T-helper 1 cell treated with Interleukin-12 subunit alpha and Interleukin-12 subunit beta and Interleukin-4 antibody, amounts not matched to agents 30 ng/mL and 1 ng/mL, for 36 hours (primary cell): ENCODE measurements around the gene SMCO3. TPM values are rescaled to one million over a fixed set of nuclear protein-coding genes. Genes with fewer than 3 reads are reported as not detected.
"Not testable (repeated sequence)": the region's sequence is repeated elsewhere in the genome, so short reads cannot be mapped to it uniquely, and the experiment has no call there.

ENCODE experiments used
- intact Hi-C: fragments of 100-400 bp; cut with micrococcal nuclease; formaldehyde crosslinking; loops from one replicate; pipeline ENCODE4 v1.15.1; 2024
- total RNA-seq: library from RNA; stranded (reverse); gene quantifications from 2 replicates; pipeline ENCODE4 v1.2.3, GENCODE V29; 2022

Gene SMCO3
- total RNA-seq, 1 donor from 2014 or later: not detected

DNA sequence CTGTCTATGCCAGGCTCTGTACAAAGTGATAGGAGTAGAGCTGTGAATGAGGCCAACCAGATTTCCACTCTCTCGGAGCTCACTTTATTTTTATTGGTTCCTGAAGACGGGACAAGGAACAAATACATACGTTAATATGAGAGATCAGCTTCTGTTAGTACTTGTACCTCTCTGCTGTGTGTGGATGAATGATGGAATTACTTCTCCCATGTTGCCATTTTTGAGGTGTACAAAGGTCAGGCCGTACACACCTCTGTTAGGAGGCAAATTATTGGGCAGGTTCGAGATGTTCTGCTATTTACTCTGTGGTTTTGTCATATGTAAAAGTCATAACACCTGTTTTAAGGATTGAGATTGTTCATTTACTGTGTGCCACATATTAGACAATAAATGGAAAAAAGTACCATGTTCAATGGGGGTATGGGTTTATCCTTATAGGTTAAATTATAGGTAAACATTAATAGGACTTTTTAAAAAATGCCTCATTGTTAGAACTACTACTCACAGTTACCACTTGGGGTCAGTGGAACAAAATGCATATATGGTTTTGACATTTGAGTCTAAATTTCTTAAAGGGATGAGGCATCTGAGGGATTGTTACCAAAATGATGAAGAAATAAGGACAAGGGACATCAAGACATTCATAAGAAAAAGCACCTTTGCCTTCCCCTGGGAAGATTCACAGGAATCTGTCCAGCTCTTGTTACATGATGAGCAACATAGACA, 37.6 kb downstream of the SMCO3 start:
- intact Hi-C loops: loop anchor here (1.0 to 10.0 kb wide), 4 partner anchors 219 to 1962 kb away; partner anchors contain the start of genes DDX47 and GSG1

- intact Hi-C loops: loop anchor here (2.0 to 10.0 kb wide), 4 partner anchors 69 to 1961 kb away; partner anchors contain the start of genes DDX47 and GSG1
These were observed 38.4 kb downstream of the SMCO3 start for GRCh38 chr12:14775636-14775980.

DNA sequence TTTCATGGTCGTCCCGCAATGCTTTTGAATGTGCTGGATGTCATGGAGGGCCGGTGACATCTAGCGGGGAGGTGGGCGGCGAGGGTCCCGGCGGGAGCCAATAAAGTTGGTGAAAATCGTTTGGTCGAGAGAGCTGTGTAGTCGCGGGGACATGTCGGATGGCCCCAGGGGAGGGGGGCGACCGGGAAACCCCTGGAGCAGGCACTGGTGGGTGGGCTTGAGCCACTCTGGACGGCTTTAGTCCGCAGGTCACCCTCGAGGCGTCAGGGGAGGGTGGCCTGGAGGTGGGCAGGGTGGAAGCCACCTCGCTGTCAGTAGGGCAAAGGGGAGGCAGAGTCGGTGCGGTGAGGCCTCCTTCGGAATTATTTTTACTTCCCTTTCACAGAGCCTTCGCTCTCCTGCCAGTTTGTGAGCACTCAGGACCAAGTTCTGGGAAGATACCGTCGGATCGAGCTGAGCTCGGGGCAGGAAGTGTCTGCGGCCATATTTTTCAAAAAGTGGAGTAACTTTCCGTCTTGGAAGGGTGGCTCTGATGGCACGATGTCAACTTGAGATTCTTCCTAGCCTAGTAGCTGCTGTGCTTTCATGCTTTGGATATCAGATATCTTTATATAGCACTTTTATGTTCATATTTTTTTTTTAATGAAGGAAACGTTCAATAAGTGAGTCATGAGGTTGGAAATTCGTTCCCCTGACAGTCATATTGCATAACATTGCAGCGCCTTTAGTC, 38.9 kb downstream of the SMCO3 start:
- intact Hi-C loops: loop anchor here (1.0 to 10.0 kb wide), 13 partner anchors 28 to 1960 kb away; partner anchors contain the start of genes ARHGDIB, ATF7IP, C12orf60 and DDX47

- intact Hi-C loops: loop anchor here (1.0 to 10.0 kb wide), 12 partner anchors 29 to 1959 kb away; partner anchors contain the start of genes ARHGDIB, ATF7IP, C12orf60 and DDX47
These were observed 39.7 kb downstream of the SMCO3 start for GRCh38 chr12:14774074-14774905.

GRCh38 chr12:14773685-14774073, 40.3 kb downstream of the SMCO3 start:
- intact Hi-C loops: loop anchor here (1.0 to 10.0 kb wide), 12 partner anchors 30 to 1959 kb away; partner anchors contain the start of genes ARHGDIB, ATF7IP, C12orf60 and DDX47

DNA sequence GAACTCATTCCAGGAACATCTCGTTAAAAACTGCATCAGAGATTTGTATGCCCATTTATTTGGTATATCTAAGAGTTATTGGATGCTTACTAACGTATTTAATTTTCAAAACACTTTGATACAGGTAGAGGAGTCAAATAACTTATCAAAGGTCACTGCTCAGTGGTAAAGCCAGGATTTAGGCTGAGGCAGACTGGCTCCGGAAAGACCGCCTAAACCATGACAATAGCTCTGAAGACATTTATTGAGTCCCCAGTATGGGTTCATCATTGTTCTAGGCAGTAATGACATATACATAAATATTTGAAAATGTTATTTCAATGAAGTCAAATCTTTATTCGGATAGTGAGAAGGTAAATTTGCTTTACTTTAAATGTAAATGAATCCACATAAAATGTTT, 41.0 kb downstream of the SMCO3 start:
- intact Hi-C loops: loop anchor here (5.0 to 10.0 kb wide), 5 partner anchors 131 to 1958 kb away; partner anchors contain the start of genes DDX47 and GSG1

DNA sequence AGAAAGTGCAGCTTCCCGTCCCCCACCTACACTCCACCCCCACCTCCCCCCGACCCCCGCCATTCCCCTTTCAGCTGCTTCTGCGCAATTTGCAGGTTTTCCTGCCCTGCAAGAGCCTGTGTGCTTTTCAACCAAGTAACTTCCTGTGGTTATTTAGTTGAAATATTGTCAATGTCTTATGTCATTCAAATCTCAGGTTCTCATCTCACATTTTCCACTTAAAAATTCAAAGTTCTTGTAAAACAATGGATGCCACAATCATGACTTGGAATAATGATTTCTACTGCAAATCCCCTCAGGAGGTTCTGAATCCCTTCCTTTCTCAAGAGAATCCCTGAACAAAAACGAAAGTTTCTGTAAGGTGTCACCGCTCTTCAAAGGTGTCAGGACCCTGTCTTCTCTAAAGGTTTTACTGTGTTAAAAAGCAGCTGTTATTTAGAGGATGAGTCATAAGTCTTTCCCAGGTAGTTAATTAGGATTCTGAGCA, 42.3 kb downstream of the SMCO3 start:
- intact Hi-C loops: loop anchor here (2.0 to 10.0 kb wide), 9 partner anchors 49 to 1957 kb away; partner anchors contain the start of genes DDX47, EPS8 and GSG1

DNA sequence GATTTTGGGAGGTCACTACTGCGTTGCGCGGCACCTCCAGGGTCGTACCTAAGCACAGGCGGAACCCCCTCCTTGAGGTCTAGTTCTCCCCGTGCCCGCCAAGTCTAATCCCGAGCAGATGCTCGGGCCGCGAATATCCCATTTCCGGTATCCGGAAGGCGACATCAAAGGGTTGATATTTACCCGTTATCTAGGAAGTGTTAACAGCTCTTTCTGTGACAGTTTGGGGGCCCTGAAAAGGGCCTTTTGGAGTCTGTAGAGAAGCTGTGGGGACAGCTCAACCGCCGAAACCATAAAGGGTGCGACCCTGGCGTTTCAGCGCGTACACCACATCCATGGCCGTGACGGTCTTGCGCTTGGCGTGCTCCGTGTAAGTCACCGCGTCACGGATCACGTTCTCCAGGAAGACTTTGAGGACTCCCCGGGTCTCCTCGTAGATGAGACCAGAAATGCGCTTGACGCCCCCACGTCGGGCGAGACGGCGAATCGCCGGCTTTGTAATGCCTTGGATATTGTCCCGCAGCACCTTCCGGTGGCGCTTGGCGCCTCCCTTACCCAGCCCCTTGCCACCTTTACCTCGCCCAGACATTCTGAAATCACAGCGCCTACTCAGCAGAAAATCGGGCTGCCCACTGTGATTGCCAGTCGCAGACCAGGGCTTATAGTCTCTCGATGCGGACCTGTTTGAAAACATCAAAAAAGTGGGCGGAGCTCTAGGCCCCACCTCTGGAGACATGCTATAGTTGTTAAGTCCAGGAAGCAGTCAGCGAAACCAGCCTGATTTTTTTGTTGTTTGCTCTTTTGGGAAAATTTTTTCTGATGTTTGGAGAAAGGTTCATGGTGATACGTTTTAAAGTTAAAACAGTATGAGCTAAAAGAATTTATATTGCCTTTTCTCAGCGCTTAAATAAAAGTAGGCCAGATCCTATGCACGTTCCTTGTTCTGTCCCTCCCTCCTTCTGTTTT, 43.2 kb downstream of the SMCO3 start:
- intact Hi-C loops: loop anchor here (1.0 to 10.0 kb wide), 15 partner anchors 48 to 1956 kb away; partner anchors contain the start of genes ARHGDIB, ATF7IP, DDX47 and EPS8

DNA sequence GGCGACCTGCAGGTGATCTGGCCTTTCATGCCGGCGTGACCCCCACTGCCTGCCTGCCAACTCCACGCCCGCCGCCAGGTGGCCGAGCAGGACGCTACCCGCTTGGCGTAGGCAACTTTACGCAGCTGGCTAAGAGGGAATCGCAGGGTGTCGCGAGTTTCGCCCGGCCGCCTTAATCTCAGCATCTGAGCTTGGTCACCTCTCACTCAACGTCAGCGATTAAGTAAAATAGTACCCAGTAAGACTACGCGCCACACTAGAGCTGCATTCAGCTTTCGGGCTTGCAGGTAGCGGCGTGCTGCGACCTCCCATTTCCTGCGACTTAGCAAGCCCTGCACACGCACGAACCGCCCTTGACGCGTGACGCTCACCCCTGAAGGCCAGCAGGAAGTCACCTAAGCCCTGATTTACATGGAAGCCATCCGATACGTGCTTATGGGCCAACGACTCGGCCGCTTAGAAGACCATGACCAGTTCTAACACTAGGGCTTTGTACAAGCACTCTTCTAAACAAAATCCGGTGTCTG, 44.0 kb downstream of the SMCO3 start:
- intact Hi-C loops: loop anchor here (1.0 to 10.0 kb wide), 16 partner anchors 47 to 1955 kb away; partner anchors contain the start of genes ARHGDIB, ATF7IP, DDX47 and EPS8

- intact Hi-C loops: loop anchor here (1.0 kb wide), 1 partner anchor 1113 kb away; the partner anchor contains the start of gene STRAP
These were observed 44.5 kb downstream of the SMCO3 start for GRCh38 chr12:14769466-14769968.

DNA sequence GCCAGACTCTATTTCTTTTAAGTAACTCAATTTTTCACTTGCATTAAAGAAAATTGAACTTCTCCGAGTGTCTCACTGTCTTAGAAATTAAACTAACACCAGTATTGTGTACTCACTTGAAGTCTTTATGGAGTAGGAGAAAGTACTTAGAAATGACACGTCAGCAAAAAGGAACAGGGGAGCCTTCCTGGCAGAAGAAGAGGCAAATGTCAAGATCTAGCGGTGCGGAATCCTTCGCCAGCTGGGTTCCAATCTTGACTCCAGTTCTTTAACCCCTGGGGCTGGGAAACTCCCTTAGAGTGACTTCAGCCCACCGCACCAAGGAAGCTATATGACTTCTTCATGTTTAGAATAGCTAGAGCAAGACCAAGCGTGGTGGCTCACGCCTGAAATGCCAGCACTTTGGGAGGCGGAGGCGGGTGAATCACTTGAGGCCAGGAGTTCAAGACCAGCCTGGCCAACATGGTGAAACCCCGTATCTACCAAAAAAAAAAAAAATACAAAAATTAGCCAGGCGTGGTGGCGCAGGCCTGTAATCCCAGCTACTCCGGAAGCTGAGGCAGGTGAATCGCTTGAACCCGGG, 45.1 kb downstream of the SMCO3 start:
- intact Hi-C loops: loop anchor here (1.0 kb wide), 1 partner anchor 1113 kb away; the partner anchor contains the start of gene STRAP

DNA sequence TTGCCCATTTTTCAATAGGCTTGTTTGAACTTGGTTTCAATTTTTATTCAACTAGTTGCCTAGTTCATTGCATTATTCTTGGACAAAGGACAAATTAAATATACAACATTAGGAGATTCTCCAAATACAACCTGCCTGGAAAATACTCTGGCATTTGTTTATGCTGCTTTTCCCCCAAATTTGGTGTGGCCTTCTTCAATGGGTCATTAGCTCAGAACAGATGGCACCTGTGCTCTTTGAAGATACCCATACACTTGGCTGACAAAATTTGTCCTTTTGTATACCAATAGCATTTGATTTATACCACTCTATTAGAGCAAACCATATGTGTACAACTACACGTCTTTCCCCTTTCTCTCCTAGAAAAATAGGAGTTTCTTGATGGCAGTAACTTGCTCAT, 46.4 kb downstream of the SMCO3 start:
- intact Hi-C loops: no loop called here

DNA sequence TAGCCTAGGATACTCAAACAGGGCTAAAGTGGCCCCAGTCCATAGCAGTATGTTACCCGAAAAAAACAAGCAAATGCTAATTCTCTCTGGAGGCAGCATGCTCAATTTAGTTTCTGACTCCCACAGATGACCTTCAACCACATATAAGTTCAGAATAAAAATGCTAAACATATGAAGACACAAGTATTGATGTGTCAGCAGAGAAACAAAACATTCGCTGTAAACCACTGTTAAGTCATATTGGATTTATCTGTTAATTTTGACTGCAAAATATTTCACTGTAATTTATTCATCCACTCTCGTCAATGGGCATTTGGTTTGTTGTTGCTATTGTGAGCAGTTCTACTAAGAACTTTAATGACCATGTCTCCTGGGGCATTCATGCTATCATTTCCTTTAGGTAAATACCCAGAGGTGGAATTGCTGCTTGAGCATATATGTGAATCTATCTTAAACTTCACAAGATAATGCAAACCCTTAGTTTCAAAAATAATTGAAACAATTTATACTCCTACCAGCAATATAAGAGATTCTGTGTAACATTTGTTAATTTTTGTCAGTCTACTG, 47.2 kb downstream of the SMCO3 start:
- intact Hi-C loops: no loop called here

GRCh38 chr12:14766020-14766419, 48.0 kb downstream of the SMCO3 start:
- intact Hi-C loops: not testable (repeated sequence)

DNA sequence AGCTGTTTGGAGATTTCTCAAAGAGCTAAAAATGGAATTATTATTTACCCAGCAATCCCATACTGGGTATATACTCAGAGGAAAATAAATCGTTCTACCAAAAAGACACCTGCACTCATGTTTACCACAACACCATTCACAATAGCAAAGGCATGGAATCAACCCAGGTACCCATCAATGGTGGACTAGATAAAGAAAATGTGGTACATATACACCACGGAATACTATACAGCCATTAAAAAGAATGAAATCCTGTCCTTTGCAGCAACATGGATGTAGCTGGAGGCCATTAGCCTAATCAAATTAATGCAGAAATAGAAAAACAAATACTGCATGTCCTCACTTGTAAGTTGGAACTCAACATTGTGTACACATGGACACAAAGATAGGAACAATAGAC, 48.6 kb downstream of the SMCO3 start:
- intact Hi-C loops: no loop called here

GRCh38 chr12:14759711-14760280, 54.2 kb downstream of the SMCO3 start:
- intact Hi-C loops: not testable (repeated sequence)

GRCh38 chr12:14756334-14757143, 57.4 kb downstream of the SMCO3 start:
- intact Hi-C loops: no loop called here
